Non-pigmented ciliary epithelial cell (primary cell): ENCODE data around the gene BSPRY.
"Not testable (repeated sequence)": the region's sequence is repeated elsewhere in the genome, so short reads cannot be mapped to it uniquely, and the experiment has no call there.

Experiments
- DNase-seq: peaks from one replicate; pipeline ENCODE4 v3.0.0-alpha.2; 2010; ENCODE audit warnings: low read depth

BSPRY gene

DNA sequence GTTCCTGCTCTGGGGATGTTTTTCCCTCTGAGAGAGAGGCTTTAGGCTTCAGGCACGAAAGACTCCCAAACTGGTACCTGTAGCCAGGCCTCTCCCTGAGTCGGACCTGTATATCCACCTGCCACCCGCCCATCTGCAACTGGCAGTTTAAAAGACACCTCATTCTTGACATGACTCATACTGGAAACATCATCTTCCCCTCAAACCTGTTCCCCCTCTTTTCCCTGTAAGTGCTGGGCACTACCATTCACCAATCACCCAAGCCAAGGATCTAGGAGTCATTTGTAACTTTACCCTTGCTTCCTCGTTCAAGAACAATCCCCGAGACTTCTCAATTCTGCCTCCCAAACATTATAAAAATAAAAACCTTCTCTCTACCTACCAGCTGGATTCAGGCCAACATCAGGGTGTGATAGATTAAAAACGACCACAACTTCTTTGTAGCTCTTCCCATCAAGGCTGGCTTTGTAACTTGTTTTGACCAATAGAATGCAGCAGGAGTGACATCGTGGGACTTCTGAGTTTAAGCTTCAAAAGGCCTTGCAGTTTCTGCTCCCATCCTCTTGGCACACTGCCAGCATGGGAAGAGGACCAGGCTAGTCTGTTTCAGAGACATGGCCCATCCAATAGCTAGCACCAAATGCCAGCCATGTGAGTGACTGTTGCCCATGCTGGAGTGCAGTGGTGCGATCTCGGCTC lies 7.5 kb upstream of the BSPRY start:
- DNase-seq = no peak

DNA sequence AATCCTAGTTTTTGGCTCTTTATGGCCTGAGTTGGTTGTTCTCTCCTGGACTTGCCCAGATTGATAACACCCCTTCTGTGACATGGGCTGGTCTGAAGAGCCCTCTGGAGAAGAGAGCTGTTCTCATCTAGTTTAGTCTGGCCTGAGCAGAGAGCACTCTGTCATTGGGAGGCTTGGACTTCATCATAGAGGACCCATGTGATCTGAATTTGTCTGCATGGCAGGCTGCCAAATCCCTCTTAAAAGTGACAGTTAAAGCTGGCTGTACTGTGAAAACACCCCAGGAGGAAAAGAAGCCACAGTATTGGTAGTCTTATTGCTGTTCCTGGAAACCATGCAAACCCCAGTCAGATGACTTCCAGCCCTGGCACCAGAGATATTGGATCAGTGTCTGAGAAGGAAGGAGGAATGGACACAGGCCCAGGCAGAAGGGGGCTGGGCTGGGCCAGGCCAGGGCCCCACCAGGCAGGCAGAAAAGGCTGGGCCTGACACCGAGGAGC lies 5.6 kb upstream of the BSPRY start:
- DNase-seq = no peak

DNA sequence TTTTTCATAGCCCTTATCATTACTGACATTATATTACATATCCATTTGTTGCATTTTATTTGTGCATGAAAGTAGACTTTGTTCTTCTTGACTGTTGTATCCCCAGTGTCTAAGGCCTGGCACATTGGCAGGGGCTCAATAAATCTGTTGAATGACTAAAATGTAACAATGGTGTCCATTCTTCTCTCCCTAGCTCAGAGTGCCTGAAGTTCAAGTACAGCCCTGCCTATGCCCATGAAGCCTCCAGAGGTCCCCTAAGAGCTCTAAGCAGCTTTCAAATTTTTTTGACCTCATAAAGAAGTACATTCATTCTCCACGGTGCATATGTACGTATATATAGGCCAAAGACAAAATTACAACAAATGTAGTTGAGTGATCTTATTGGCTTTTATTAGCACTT lies 4.2 kb upstream of the BSPRY start:
- no peak for DNase-seq

DNA sequence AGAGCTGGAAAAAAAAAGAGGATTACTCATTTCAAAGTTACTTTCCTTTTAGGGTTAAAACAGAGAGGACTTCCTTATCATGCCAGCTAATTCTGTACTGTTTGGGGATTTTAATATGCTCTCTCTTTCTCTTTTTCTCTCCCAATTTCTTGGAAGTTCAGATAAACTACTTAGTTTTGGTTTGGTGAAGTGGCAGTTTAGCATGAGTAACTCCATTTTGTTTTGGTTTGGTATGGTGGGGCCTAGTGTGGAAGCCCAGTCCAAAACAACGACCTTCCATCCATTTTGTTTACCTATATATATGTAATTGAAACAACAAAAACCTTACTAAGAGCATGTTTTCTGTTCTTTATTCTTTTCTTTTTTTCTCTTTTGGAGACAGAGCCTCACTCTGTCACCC lies 3.7 kb upstream of the BSPRY start:
- DNase-seq = no peak

DNA sequence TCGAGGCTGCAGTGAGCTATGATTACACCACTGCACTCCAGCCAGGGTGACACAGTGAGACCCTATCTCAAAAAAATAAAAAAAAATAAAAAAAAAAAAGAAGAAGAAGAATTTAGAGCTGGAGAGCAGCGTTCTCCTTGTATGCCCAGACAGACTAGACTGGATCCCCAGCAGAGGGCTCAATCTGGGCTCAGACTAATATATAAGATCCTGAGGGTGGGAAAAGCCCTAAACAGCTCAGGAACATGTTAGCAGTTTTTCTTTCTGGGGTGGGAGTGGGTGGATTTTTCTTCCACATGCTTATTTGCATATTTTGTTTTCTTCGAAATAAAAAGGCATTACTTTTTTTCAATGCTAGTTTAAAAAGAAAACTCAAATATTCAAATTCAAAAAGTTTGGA lies 904 bp upstream of the BSPRY start:
- DNase-seq = no peak

DNA sequence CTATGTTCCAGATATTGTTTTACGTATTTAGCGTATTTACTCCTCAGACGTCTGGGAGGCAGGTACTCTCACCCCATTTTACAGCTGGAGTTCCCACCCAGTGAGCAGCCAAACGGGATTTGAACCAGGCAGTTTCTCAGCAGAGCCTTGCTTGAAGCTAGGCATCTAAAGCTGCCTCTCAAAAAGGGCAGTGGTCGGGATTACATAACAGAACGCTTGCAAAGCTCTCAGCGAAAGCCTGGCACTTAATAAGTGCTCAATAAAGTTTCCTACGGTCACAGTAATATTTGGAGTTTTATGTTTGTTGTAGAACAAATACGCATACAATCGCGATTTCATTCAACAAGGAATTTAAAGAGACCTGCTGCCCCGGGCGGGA lies 286 bp upstream of the BSPRY start:
- no peak for DNase-seq

DNA sequence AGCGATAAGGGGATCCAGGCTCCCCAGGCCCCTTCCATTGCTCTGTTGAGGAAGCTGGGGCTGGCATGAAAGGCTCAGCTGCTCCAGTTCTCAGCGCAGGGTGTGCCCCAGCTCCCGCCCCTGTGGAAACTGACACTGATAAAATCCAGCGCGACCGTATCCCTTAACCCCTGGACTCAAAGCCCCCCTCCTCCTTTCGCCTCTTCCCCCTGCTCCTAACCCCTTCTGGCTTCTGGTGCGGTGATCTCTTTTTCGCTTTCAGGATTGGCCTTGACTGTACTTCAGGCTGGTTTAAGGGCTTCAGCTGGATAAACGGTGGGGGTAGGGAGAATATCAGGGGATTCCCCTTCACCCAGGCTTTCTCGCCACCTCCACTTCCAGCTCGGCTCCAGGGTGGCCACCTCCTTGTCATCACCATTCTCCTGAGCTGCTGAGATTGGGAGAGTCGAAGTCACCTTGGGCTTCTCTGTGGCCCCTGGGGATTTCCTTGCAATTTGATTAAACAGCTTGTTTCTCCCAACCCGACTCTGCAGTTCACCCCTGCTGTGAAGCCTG lies 843 bp downstream of the BSPRY start:
- DNase-seq = no peak

DNA sequence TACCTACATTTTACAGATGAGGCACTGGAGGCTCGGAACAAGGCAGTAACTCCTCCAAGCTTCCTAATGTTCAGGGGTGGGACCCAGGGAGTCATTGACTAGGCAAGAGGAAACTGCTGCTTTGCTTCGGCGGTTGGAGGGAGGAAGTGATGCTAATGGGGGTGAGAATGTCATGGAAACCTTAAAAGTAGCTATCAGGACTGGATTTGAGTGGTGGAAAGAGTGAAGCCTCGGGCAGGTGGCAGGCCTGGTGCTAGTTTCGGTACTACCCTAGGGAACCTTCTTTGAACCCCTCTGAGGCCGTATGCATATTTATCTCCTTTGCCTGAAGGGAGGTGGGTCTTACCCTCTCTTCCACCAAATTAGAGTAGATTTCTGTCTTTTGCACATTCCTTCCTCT lies 1.6 kb downstream of the BSPRY start:
- DNase-seq = no peak

DNA sequence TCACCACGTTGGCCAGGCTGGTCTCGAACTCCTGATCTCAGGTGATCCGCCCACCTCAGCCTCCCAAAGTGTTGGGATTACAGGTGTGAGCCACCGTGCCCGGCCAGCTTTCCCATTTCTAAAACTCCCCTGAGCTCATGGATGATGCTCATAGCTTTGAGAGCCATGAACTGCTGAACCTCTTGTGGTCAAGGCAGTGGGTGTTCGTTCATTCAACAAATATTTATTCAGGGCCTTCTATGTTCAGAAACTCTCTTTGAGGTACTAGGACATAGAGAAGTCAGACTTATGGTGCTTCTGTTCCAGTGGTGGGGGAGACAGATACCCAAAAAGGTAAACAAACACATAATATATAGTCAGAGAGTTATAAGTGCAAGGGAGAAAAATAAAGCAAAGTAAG lies 2.7 kb downstream of the BSPRY start:
- no peak for DNase-seq

DNA sequence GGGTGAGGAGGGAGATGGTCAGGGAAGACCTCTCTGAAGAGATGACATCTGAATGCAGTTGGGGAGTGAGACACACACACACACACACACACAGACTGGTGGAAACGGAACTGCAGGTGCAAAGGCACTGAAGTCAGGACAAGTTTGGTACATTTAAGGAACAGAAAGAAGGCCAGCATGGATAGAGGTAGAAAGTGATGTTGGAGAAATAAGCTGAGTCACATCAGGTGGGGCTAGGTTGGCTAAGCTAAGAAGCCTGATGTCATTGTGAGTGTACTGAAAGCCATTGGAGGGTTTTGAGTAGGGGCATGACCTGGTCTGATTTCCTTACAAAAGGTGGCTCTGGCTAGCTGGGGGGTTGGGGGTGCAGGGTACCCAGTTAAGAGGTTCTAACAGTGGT lies 3.1 kb downstream of the BSPRY start:
- DNase-seq = no peak

DNA sequence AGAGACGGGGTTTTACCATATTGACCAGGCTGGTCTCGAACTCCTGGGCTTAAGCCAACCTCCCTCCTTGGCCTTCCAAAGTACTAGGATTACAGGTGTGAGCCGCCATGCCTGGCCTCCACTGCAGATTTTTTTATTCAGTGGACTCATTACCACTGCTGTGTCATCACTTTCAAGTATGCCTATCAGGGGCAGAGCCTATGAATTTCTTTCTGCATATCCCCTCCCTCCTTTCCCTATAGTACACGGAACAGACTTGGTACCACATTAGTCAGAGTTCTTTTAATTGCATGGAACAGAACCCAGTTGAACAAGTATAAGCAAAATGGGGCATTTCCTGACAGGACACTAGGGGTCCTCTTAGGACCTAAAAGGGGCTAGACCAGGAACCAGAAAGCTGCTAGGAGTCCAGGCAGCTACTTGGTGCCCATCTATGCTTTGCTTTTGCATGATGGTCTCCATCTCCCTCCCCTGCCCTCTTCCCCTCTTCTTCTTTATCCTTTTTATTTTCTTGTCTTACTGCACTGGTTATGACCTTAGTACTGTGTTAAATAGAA lies 5.8 kb downstream of the BSPRY start:
- no peak for DNase-seq

DNA sequence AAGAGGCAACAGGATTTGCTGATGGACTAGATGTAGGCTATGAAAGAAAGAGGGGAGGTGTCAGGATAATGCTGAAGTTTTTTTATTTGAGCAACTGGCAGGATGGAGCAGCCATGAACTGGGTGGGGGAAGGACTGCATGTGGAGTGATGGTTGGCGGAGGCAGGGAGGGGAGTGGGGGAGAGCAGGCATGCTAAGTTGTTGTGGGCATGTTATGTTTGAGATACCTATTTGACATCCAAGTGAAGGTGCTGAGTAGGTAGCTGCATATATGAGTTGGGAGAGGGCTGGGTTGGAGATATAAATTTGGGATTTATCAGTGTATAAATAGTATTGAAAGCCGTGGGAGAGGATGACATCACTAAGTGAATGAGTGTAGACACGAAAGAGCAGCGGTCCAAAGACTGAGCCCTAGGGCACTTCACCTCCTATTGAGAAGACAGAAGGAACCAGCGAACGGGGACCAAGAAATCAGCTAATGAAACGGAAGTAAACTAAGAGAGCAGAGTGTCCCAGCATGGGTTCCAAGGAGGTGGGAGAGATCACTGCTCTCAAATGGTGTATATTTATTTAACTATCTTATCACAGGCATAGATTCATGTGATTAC lies 7.4 kb downstream of the BSPRY start:
- no peak for DNase-seq

DNA sequence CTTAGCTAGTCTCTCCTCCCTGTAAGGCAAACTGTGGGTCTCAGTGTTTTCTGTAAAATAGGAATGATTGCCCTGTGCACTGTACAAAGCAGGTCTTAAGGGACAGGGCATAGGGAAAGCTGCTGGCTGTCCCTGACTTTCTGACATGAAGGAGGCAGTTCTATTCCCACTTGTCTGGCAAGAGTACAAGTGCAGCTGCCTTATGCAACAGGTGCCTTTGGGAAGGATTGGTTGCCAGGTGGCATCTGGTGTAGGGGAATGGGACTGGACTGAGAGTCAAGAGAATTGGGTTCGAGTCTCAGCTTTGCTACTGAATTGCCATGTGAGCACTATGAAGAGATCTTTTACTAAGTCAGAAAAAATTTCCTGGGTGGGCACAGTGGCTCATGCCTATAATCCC lies 10.0 kb downstream of the BSPRY start:
- no peak for DNase-seq

DNA sequence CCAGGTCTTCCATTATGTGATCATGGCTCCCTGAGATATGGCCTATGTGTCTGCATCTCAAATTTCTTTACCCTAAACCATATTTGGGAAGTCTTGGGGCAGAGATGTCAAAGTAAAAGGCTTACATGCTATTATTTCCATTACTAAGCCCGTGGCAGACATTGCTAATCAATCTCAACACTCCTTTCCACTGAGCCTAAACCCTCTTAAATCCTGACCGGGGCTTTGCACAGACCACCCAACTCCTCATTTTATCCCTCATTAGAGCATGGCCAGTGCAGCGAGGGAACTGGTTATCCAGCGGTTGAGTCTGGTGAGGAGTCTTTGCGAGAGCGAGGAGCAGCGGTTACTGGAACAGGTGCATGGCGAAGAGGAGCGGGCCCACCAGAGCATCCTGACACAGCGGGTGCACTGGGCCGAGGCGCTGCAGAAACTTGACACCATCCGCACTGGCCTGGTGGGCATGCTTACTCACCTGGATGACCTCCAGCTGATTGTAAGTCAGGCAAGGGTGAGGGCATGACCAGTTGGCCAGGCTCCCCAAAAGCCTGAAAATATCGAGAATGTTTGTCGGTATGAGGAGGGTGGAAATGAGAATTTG lies 11.0 kb downstream of the BSPRY start:
- DNase-seq = no peak

DNA sequence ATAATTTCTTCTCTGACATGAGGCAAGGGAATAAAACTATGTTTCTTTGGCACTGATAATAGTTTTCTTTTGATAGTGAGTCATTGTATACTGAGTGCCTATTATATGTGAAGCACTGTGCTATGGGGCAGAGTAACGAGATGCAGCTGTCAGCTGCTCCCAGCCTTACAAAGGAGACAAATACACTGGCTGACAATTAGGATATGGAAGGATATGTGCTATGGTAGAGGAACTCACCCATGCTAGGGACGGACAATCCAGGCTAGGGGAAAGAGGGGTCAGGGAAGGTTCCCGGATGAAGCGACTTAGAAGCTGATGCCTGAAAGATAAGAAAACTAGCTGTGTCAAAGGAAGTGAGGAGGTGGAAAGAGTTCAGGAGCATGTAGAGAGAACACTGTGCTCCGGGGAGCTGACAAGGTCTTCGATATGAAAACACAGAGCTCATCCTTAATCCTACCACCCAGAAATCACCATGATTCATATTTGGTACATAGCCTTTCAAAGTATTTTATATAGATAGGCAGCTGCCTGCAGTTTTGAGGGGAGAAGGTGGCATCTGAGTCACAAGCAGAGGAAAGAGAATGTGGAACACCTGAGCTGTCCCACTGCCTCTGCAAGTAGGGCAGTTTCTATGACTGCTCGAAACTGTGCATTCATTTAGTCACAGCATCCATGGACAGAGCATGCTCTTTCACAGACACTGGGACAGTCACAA lies 12.1 kb downstream of the BSPRY start:
- DNase-seq = no peak

DNA sequence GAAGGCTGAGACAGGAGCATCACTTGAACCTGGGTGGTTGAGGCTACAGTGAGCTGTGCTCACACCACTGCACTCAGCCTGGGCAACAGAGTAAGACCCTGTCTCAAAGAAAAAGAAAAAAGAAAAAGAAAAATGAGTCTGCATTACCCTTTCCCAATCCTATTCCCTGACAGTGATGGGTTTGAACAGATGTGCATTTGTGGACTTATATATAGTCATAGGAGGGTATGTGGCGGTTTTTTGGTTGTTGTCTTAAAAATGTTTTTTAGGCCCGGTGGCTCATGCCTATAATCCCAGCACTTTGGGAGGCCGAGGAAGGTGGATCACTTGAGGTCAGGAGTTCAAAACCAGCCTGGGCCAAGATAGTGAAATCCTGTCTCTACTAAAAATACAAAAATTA lies 14.0 kb downstream of the BSPRY start:
- DNase-seq = no peak

DNA sequence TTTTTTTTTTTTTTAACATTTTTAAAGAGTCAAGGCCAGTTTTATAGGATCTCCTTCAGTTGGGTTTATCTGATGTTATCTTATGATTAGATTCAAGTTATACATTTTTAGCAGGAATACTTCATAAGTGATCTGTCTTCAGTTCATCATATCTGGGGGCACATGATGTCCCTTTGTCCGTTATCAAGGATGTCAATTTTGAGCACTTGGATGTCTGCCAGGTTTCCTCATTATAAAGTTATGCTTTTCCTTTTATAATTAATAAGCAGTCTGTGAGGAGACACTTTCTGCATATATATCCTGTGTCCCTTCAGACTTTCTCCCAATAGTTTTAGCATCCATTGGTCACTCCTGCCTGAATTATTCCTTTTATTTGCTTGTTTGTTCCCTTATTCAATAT lies 15.6 kb downstream of the BSPRY start:
- no peak for DNase-seq

DNA sequence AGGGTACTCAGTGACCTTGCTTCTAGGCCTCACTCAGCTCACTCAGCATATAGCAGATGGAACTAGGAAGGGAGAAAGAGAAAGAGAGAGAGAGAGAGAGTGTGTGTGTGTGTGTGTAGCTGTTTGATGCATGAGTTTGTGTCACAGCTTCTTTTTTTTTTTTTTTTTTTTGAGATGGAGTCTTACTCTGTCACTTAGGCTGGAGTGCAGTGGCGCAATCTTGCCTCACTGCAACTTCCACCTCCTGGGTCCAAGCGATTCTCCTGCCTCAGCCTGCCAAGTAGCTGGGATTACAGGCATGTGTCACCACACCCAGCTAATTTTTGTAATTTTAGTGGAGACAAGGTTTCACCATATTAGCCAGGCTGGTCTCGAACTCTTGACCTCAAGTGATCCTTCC lies 16.3 kb downstream of the BSPRY start:
- not testable (repeated sequence) for DNase-seq

DNA sequence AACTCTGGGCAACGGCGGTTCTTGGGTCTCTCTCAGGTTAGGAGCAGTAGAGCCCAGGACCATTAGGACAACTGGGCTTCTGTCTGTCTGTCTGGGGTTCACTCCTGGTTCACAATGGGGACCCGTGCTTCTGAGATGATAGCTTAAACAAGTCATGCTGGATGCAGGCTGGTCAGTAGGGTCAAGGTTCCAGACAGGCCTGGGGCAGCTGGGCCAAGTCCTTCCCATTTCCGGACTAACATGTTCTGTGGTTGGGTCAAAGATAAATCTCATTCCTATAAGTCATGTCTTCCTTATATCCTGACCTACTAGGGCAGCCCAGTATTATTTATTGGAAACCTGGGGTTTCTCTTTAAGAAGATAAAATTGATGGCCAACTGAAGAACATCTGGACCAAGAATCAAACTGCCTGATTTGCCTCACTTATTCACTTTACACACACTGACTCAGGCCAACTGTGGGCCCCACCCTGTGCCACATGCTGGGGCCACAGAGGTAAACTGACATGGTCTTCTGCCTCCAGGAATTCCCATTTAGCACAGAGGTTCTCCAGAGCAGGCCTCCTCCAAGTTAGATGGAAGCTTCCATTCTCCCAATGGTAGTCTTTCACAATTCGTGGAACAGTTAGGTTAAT lies 19.1 kb downstream of the BSPRY start:
- DNase-seq = no peak

DNA sequence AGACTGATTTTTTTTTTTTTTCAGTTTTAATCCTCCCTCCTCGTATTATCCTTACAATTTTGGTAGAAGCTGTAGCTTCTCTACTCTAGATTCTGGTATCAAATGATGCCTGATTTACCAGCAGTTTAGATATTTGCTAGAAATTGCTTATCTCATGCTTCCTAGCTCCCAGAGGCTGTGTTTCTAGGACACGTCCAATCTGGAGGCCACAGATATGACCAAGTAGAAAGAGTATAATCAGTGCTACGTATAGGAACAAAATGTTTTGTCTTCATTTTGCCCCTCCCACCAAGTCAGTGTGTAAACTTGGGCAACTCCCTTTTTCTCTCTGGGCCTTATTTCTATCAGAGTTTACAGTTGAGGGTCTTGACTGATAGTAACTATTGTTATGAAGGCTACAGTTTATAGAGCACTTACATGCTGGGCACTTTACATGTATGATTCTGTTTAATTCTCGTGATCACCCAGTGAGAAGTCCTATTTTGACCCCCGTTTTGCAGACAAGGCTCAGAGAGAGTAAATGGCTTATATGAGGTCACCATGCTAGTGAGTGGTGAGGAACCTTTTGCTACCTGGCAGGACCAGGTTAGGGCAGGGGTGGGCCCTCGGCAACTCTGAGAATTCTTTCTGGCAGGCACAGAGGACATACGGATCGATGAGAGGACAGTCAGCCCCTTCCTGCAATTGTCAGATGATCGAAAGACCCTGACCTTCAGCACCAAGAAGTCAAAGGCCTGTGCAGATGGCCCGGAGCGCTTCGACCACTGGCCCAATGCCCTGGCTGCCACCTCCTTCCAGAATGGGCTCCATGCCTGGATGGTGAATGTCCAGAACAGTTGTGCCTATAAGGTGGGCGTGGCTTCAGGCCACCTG lies 19.9 kb downstream of the BSPRY start:
- DNase-seq = no peak

DNA sequence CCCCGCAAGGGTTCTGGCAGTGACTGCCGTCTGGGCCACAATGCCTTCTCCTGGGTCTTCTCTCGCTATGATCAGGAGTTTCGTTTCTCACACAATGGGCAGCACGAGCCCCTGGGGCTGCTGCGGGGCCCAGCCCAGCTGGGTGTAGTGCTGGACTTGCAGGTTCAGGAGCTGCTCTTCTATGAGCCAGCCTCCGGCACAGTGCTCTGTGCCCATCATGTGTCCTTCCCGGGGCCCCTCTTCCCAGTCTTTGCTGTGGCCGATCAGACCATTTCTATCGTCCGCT lies 20.5 kb downstream of the BSPRY start:
- no peak for DNase-seq
